GM12878 (cell line): ENCODE data around the gene ACD. TPM values are rescaled to one million over a fixed set of nuclear protein-coding genes. Genes with fewer than 3 reads are reported as not detected.

Experiments used
- ATAC-seq: fragments of 200-7000 bp; cut with Tn5 transposase; 3 replicates; pipeline ENCODE4 v1.9.1; 2020; ENCODE audit warnings: mild to moderate bottlenecking, moderate library complexity
- BruUV-seq: library from RNA; stranded (reverse); fragments of 400-500 nt; replicated peaks from 2 replicates; lab custom pipeline; 2021; lab: Mats Ljungman, UMichigan
- CTCF ChIA-PET: fragments of 300-600 bp; sonication (Branson Sonifier 250); formaldehyde crosslinking; extraction: SDS; loops from one replicate; lab custom pipeline; 2021; ENCODE audit warnings: inconsistent platforms; lab: Yijun Ruan, JAX
- POLR2A ChIA-PET: fragments of 350-600 bp; formaldehyde crosslinking; extraction: SDS; loops from one replicate; lab custom pipeline; 2021; ENCODE audit warnings: inconsistent platforms; lab: Charles Lee
- RAD21 ChIA-PET: fragments of 300-600 bp; sonication (Branson Sonifier 250); formaldehyde crosslinking; loops from one replicate; lab custom pipeline; 2023; ENCODE audit warnings: antibody characterized with exemption; ENCODE audit not compliant: unreplicated experiment; lab: Charles Lee
- SMC1A ChIA-PET: fragments of 300-600 bp; sonication (Branson Sonifier 250); formaldehyde crosslinking; loops from one replicate; lab custom pipeline; 2023; ENCODE audit not compliant: unreplicated experiment, uncharacterized antibody; lab: Charles Lee
- DNase-seq: peaks from one replicate; pipeline ENCODE4 v3.0.0-alpha.2; 2011; ENCODE audit warnings: low read depth, low spot score
- FAIRE-seq: peaks from 3 replicates; lab custom pipeline; 2011; peaks lifted over from hg19 to GRCh38; lab: Jason Lieb, UNC
- H2AFZ ChIP-seq: 2 replicates; pipeline ENCODE4 v1.6.0; 2011; ENCODE audit warnings: low read depth, low read length, control low read depth; ENCODE audit not compliant: control insufficient read depth
- H3K27ac ChIP-seq: 2 replicates; pipeline ENCODE4 v1.5.1; 2011; ENCODE audit warnings: control low read depth; ENCODE audit not compliant: control insufficient read depth, insufficient read depth
- H3K27me3 ChIP-seq, 2 experiments: replicated peaks in 1 of 2; 2 replicates each; pipeline versions ENCODE4 v1.6.0 to v1.6.1; 2011; ENCODE audit warnings: low read length in 1 of 2; ENCODE audit not compliant: control insufficient read depth in 2 of 2, insufficient read depth in 2 of 2
- H3K36me3 ChIP-seq, 2 experiments: 2 replicates each; pipeline ENCODE4 v1.5.1; 2011; ENCODE audit warnings: low read length in 1 of 2; ENCODE audit not compliant: control insufficient read depth in 2 of 2, insufficient read depth in 2 of 2
- H3K4me1 ChIP-seq: 2 replicates; pipeline ENCODE4 v1.6.1; 2011; ENCODE audit warnings: mild to moderate bottlenecking, low read length, moderate library complexity, mixed read lengths; ENCODE audit not compliant: control insufficient read depth, insufficient read depth
- H3K4me2 ChIP-seq: 2 replicates; pipeline ENCODE4 v1.6.0; 2011; ENCODE audit warnings: control low read depth; ENCODE audit not compliant: control insufficient read depth, insufficient read depth
- H3K4me3 ChIP-seq: fragments of 200-600 bp; sonication (generic); 2 replicates; pipeline ENCODE4 v1.5.1; 2016
- H3K79me2 ChIP-seq: 2 replicates; pipeline ENCODE4 v1.6.0; 2011; ENCODE audit warnings: low read length; ENCODE audit not compliant: control insufficient read depth, insufficient read depth
- H3K9ac ChIP-seq: 2 replicates; pipeline ENCODE4 v1.8.0; 2011; ENCODE audit warnings: low read length, control low read depth, mixed read lengths; ENCODE audit not compliant: control insufficient read depth, insufficient read depth
- H3K9me3 ChIP-seq: replicated peaks from 3 replicates; pipeline ENCODE4 v1.5.1; 2011; ENCODE audit warnings: mild to moderate bottlenecking, low read length; ENCODE audit not compliant: control insufficient read depth, insufficient read depth
- H4K20me1 ChIP-seq: 2 replicates; pipeline ENCODE4 v1.6.0; 2011; ENCODE audit not compliant: control insufficient read depth, insufficient read depth
- CTCF ChIP-seq, 3 experiments: IDR thresholded peaks in 2 of 3; conservative IDR thresholded peaks in 1 of 3; 2 replicates each; pipeline ENCODE4 v1.5.1; 2011; ENCODE audit warnings: low read depth in 3 of 3, low read length in 3 of 3, mild to moderate bottlenecking in 3 of 3, control low read depth in 2 of 3, moderate library complexity in 2 of 3, inconsistent platforms in 1 of 3, mixed read lengths in 1 of 3; ENCODE audit not compliant: control insufficient read depth in 2 of 3, insufficient read depth in 1 of 3; ENCODE audit errors: extremely low read depth in 1 of 3
- EGR1 ChIP-seq, 2 experiments: IDR thresholded peaks; 1 replicate in 1 of 2; 2 replicates in 1 of 2; pipeline ENCODE4 v1.6.1; 2011 to 2012; ENCODE audit warnings: low read depth in 2 of 2, low read length in 2 of 2, borderline replicate concordance in 1 of 2, mild to moderate bottlenecking in 1 of 2, moderate library complexity in 1 of 2
- SPI1 ChIP-seq: IDR thresholded peaks from 2 replicates; pipeline ENCODE4 v1.6.1; 2011; ENCODE audit warnings: low read depth, mild to moderate bottlenecking, low read length, moderate library complexity, borderline replicate concordance; ENCODE audit not compliant: insufficient read depth
- WGBS: methylation state at CpG from one replicate; pipeline ENCODE4 v1.1.6; 2016; ENCODE audit warnings: low lambda C conversion rate; ENCODE audit not compliant: insufficient replicate concordance, insufficient coverage; ENCODE audit errors: missing lambda C conversion rate; 5-methylcytosine and 5-hydroxymethylcytosine counted together
- in situ Hi-C: fragments of 300-500 bp; cut with MboI; formaldehyde crosslinking; loops from 9 replicates; pipeline ENCODE4 v1.14.3; 2018; ENCODE audit warnings: mixed read lengths
- intact Hi-C: fragments of 100-400 bp; cut with micrococcal nuclease; formaldehyde crosslinking; loops from one replicate; pipeline ENCODE4 v1.14.2; 2022; ENCODE audit not compliant: unreplicated experiment
- polyA plus RNA-seq, 11 experiments: library from polyadenylated mRNA; depleted of rRNA in 4 of 11; unstranded in 6 of 11; stranded (reverse) in 5 of 11; fragments of >200 nt; fragmentation: Nextera tagmentation in 4 of 11; fragmentation: Illumina TruSeq in 1 of 11; extraction: Ambion mirVana in 4 of 11; extraction: Trizol in 1 of 11; gene quantifications; 1 replicate in 1 of 11; 2 replicates in 10 of 11; pipeline versions ENCODE4 v1.2.1 to v1.2.3, GENCODE V29; 2011 to 2016; ENCODE audit warnings: inconsistent platforms in 2 of 11, missing spikeins in 2 of 11, low read depth in 1 of 11
- total RNA-seq, 4 experiments: library from RNA; depleted of rRNA in 3 of 4; stranded (reverse); fragments of >200 nt in 3 of 4; fragmentation: Illumina TruSeq in 1 of 4; extraction: Trizol in 1 of 4; gene quantifications; 2 replicates each; pipeline versions ENCODE4 v1.2.1 to v1.2.3, GENCODE V29; 2013 to 2021

The ACD gene
- total and polyA plus RNA-seq, 10 of the 15 experiments (the other 5 are each of a cell fraction or from before 2014, with no cell fraction given): 2.9 to 46.7 (median 23.9) TPM

DNA sequence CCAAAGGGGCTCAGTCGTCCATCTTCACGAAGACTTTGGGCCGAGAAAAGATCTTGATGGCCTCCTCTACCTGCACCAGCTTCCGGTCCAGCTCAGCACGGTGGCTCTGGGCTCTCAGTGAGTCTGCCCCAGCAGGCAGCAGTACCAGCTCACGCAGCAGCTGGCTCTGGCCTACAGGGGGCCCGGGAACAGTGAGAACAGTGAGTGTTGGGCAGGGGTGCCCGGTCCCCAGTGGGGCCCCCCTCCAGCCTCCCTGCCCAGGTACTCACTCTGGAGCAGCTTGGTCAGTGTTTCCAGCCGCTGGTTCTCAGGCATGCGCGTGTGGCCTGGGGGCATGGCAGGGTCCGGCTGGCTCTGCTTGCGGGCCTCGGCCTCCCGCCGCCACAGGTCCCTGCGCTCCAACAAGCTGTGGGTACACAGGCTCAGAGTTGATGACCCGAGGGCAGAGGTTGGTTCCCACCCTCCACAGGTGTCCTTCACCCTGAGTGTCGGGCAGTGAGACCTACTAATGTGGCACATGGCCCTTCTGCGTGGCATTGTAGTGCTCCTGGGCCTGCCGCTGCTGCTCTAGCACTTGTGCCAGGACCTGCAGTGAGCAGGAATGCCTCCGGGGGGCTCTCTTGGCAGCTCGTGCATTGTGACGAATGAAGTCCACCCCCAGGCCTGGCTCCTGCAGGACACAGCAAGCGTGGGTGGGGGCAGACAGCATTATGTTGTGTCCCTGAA, 3.3 kb upstream of the ACD start:
- BruUV-seq: no TSS peak
- ChIA-PET SMC1A (interaction anchor here (1.0 to 1.4 kb wide), 2 partner anchors 19 to 153 kb away, joined by 3 read pairs; partner anchors contain the start of gene CARMIL2), POLR2A (interaction anchor here (0.5 to 1.1 kb wide), 5 partner anchors 19 to 155 kb away, joined by 3 to 6 read pairs (median 3); partner anchors contain the start of gene CARMIL2), CTCF (interaction anchor here (0.7 to 11.9 kb wide), 5 partner anchors 18 to 262 kb away, joined by 3 to 196 read pairs (median 5); partner anchors contain the start of gene CARMIL2), RAD21 (interaction anchor here (0.9 to 1.0 kb wide), 2 partner anchors 9 to 142 kb away, joined by 3 to 4 read pairs; no protein-coding TSS in a partner anchor)
- DNase-seq (no peak), ATAC-seq (no peak), FAIRE-seq (no peak)
- Histone ChIP-seq H3K4me1 (peaks cover 25% of the 10 kb centered on the region), H3K9ac (no peak overlapping the region), H3K27ac (no peak overlapping the region), H2AFZ (no peak overlapping the region), H3K79me2 (peaks cover 12% of the 10 kb centered on the region), H3K4me3 (no peak overlapping the region), H3K9me3 (no peaks in the 10 kb centered on the region), H3K36me3 (peaks cover under 1 to 6% of the 10 kb centered on the region in 2 experiments; a peak in 3 of 4 replicates), H3K4me2 (no peak overlapping the region), H4K20me1 (no peaks in the 10 kb centered on the region), H3K27me3 (no peaks in the 10 kb centered on the region)
- no peak for TF ChIP-seq SPI1
- TF ChIP-seq EGR1 (IDR thresholded peaks at IDR 0.05; ENCODE audit: borderline replicate concordance in 1 of 2, low read depth in 2 of 2, low read length in 2 of 2): 0 out of 3 replicates have a peak, but pooled peaks of 1 of the 2 experiments have one; percentile 21
- TF ChIP-seq CTCF (IDR thresholded peaks at IDR 0.05 in 2 of 3, conservative IDR thresholded peaks at IDR 0.05 in 1 of 3; ENCODE audit: control insufficient read depth in 2 of 3, extremely low read depth in 1 of 3, insufficient read depth in 1 of 3, low read depth in 3 of 3, low read length in 3 of 3): peak in 2 of 3 experiments; percentile 18 to 36; a peak in 1 of 6 replicates
- in situ Hi-C loops: no loop called here
- WGBS: 69% methylated on average over 25 of the region's 25 CpGs
- intact Hi-C loops: loop anchor here (5.0 kb wide), 1 partner anchor 506 kb away; the partner anchor contains the start of genes FBXL8 and TRADD
